ENCODE data around the gene TSFM. TPM values are rescaled to one million over a fixed set of nuclear protein-coding genes. Genes with fewer than 3 reads are reported as not detected.
"Not testable (repeated sequence)": the region's sequence is repeated elsewhere in the genome, so short reads cannot be mapped to it uniquely, and the experiment has no call there.

Gene TSFM
- total RNA-seq, 1 experiment from 2014 or later, result 53.2 TPM

DNA sequence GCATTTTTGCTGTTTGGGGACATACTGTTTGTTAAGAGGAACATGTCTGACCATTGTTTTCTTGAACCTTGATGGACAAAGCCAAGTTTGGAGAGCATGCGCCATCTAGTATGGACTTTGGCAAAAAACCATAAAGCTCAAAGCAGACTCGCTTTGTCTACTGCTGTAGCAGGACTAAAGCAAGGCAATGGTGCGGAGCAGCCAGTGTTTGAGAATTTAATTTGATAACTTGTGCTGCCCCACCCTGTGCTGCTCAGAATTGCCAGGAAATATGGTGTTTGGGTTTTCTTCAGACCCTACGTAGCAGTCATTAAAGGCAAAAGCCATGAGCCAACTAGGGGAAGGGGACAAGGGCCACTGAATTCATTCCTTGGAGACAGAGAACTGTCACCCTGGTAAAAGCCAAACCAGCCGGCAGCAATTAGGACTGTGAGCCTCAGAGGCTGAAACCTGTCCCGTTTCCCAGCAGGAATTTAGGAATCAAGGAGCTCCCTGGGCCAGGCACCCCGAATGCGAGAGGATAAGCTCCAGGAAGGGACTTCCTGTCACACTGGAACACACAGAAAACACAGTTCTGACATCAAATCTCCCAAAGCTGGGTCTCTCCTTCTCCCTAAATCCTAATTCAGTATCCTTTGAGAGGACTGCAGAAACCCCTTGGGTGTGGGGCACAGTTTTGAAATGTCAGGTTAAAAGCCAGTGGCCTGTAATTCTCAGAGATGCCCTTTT, 34.8 kb downstream of the TSFM start:
- Histone ChIP-seq H3K4me3 (replicated peaks in 1 of 2; ENCODE audit: low read depth in 1 of 2, low read length in 2 of 2) (no peak overlapping the region), H3K4me2 (ENCODE audit: low read length) (no peak overlapping the region), H3K79me2 (ENCODE audit: insufficient read depth, low read length) (no peaks in the 10 kb centered on the region), H3K4me1 (ENCODE audit: control insufficient read depth in 1 of 2, insufficient read depth in 2 of 2, low read length in 2 of 2) (no peaks in the 10 kb centered on the region; a peak in 1 of 4 replicates), H4K20me1 (ENCODE audit: insufficient read depth) (no peaks in the 10 kb centered on the region), H2AFZ (ENCODE audit: low read depth, low read length, poor library complexity, severe bottlenecking) (no peak overlapping the region), H3K36me3 (ENCODE audit: control insufficient read depth in 1 of 2, insufficient read depth in 2 of 2, low read length in 2 of 2) (peaks cover 0 to 4% of the 10 kb centered on the region in 2 experiments; a peak in 1 of 4 replicates), H3K27me3 (ENCODE audit: insufficient read depth, low read length) (no peaks in the 10 kb centered on the region), H3K27ac (ENCODE audit: low read depth, low read length) (no peak overlapping the region), H3K9ac (ENCODE audit: low read length) (no peak overlapping the region), H3K9me3 (ENCODE audit: control insufficient read depth in 1 of 2, insufficient read depth in 1 of 2, low read depth in 1 of 2, low read length in 2 of 2) (no peaks in the 10 kb centered on the region), H3K9me2 (ENCODE audit: insufficient read depth) (no peaks in the 10 kb centered on the region)
- BruUV-seq (replicated peaks), result no TSS peak
- POLR2A ChIA-PET, result no interaction called here
- intact Hi-C loops (cut with micrococcal nuclease), result no loop called here
- CTCF ChIA-PET, result no interaction called here
- RAD21 ChIA-PET (ENCODE audit: low non-redundant PET in 1 of 2, low total read pairs in 2 of 2, uncharacterized antibody in 2 of 2, unreplicated experiment in 2 of 2), result no interaction called here
- TF ChIP-seq SIN3A (IDR thresholded peaks at IDR 0.05; ENCODE audit: low read depth) (no peak), ZNF274 (IDR thresholded peaks at IDR 0.05; ENCODE audit: low read depth, low read length) (no peak), ELF1 (IDR thresholded peaks at IDR 0.05; ENCODE audit: borderline replicate concordance, low read depth) (no peak), CBX3 (IDR thresholded peaks at IDR 0.05; ENCODE audit: low read depth) (no peak), JUND (IDR thresholded peaks at IDR 0.05) (no peak), TCF7L2 (IDR thresholded peaks at IDR 0.05; ENCODE audit: borderline replicate concordance, extremely low read depth, insufficient read depth, insufficient read length) (no peak), EGR1 (IDR thresholded peaks at IDR 0.05; ENCODE audit: low read depth) (no peak)
- TF ChIP-seq, protein P1, sequence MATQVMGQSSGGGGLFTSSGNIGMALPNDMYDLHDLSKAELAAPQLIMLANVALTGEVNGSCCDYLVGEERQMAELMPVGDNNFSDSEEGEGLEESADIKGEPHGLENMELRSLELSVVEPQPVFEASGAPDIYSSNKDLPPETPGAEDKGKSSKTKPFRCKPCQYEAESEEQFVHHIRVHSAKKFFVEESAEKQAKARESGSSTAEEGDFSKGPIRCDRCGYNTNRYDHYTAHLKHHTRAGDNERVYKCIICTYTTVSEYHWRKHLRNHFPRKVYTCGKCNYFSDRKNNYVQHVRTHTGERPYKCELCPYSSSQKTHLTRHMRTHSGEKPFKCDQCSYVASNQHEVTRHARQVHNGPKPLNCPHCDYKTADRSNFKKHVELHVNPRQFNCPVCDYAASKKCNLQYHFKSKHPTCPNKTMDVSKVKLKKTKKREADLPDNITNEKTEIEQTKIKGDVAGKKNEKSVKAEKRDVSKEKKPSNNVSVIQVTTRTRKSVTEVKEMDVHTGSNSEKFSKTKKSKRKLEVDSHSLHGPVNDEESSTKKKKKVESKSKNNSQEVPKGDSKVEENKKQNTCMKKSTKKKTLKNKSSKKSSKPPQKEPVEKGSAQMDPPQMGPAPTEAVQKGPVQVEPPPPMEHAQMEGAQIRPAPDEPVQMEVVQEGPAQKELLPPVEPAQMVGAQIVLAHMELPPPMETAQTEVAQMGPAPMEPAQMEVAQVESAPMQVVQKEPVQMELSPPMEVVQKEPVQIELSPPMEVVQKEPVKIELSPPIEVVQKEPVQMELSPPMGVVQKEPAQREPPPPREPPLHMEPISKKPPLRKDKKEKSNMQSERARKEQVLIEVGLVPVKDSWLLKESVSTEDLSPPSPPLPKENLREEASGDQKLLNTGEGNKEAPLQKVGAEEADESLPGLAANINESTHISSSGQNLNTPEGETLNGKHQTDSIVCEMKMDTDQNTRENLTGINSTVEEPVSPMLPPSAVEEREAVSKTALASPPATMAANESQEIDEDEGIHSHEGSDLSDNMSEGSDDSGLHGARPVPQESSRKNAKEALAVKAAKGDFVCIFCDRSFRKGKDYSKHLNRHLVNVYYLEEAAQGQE (IDR thresholded peaks at IDR 0.05; ENCODE audit: low read depth), result no peak
- TF ChIP-seq, protein P2, sequence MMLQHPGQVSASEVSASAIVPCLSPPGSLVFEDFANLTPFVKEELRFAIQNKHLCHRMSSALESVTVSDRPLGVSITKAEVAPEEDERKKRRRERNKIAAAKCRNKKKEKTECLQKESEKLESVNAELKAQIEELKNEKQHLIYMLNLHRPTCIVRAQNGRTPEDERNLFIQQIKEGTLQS (IDR thresholded peaks at IDR 0.05), result no peak
- no peak for ATAC-seq
- no peak for DNase-seq (ENCODE audit: low read depth, low spot score)

DNA sequence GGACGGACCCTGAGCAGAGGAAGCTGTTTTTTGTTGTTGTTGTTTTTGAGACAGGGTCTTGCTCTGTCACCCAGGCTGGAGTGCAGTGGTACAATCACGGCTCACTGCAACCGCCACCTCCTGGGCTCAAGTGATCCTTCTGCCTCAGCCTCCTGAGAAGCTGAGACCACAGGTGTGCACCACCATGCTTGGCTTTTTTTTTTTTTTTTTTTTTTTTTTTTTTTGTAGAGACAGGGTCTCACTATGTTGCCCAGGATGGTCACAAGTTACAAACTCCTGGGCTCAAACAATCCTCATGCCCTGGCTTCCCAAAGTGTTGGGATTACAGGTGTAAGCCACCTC, 35.4 kb downstream of the TSFM start:
- H3K9ac ChIP-seq (ENCODE audit: low read length); H3K36me3 ChIP-seq (ENCODE audit: control insufficient read depth in 1 of 2, insufficient read depth in 2 of 2, low read length in 2 of 2); H3K4me3 ChIP-seq (replicated peaks in 1 of 2; ENCODE audit: low read depth in 1 of 2, low read length in 2 of 2); intact Hi-C loops (cut with micrococcal nuclease); DNase-seq (ENCODE audit: low read depth, low spot score); H3K9me2 ChIP-seq (ENCODE audit: insufficient read depth); POLR2A ChIA-PET; H3K4me1 ChIP-seq (ENCODE audit: control insufficient read depth in 1 of 2, insufficient read depth in 2 of 2, low read length in 2 of 2); H3K4me2 ChIP-seq (ENCODE audit: low read length); H3K27ac ChIP-seq (ENCODE audit: low read depth, low read length); H2AFZ ChIP-seq (ENCODE audit: low read depth, low read length, poor library complexity, severe bottlenecking); H3K9me3 ChIP-seq (ENCODE audit: control insufficient read depth in 1 of 2, insufficient read depth in 1 of 2, low read depth in 1 of 2, low read length in 2 of 2); H4K20me1 ChIP-seq (ENCODE audit: insufficient read depth); BruUV-seq (replicated peaks); H3K27me3 ChIP-seq (ENCODE audit: insufficient read depth, low read length); H3K79me2 ChIP-seq (ENCODE audit: insufficient read depth, low read length); ATAC-seq: not testable (repeated sequence)
- CTCF ChIA-PET, result interaction anchor here (1.3 to 1.5 kb wide), 2 partner anchors 15 to 61 kb away, joined by 3 to 6 read pairs; no protein-coding TSS in a partner anchor
- RAD21 ChIA-PET (ENCODE audit: low non-redundant PET in 1 of 2, low total read pairs in 2 of 2, uncharacterized antibody in 2 of 2, unreplicated experiment in 2 of 2), result interaction anchor here in 1 of 2 experiments (0.6 kb wide), 1 partner anchor 1070 kb away, joined by 3 read pairs; no protein-coding TSS in a partner anchor

DNA sequence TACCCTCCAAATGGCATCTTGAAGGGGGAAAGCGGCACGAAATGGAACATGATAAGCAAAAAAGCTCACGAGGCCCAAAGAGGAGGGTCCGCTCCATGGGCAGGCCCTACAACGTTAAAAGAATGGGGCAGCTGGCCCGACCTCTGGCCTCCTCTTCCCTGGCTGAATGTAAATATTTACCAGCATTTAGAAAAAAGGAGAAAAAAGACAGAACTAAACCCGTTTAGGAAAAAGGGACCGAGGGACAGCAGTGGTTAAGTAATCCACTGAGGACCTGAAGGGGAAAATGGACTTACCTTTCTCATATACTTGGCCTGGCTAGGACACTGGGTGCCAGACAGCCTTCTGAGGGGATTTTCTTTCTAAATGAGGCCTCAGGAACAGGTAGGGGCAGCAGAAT, 37.5 kb downstream of the TSFM start:
- not testable (repeated sequence) for H3K4me2 ChIP-seq (ENCODE audit: low read length); H3K27ac ChIP-seq (ENCODE audit: low read depth, low read length)

More for the DNA sequence above, 37.5 kb downstream of the TSFM start:
- ATAC-seq; RAD21 ChIA-PET (ENCODE audit: low non-redundant PET in 1 of 2, low total read pairs in 2 of 2, uncharacterized antibody in 2 of 2, unreplicated experiment in 2 of 2); H3K9me2 ChIP-seq (ENCODE audit: insufficient read depth); H3K79me2 ChIP-seq (ENCODE audit: insufficient read depth, low read length); POLR2A ChIA-PET; BruUV-seq (replicated peaks); H2AFZ ChIP-seq (ENCODE audit: low read depth, low read length, poor library complexity, severe bottlenecking); intact Hi-C loops (cut with micrococcal nuclease); H3K9me3 ChIP-seq (ENCODE audit: control insufficient read depth in 1 of 2, insufficient read depth in 1 of 2, low read depth in 1 of 2, low read length in 2 of 2); H3K4me1 ChIP-seq (ENCODE audit: control insufficient read depth in 1 of 2, insufficient read depth in 2 of 2, low read length in 2 of 2); DNase-seq (ENCODE audit: low read depth, low spot score); H3K27me3 ChIP-seq (ENCODE audit: insufficient read depth, low read length); CTCF ChIA-PET; H4K20me1 ChIP-seq (ENCODE audit: insufficient read depth); H3K4me3 ChIP-seq (replicated peaks in 1 of 2; ENCODE audit: low read depth in 1 of 2, low read length in 2 of 2); H3K9ac ChIP-seq (ENCODE audit: low read length): not testable (repeated sequence)
- peaks cover 9 to 16% of the 10 kb centered on the region in 2 experiments; a peak in 3 of 4 replicates for H3K36me3 ChIP-seq (ENCODE audit: control insufficient read depth in 1 of 2, insufficient read depth in 2 of 2, low read length in 2 of 2)
